PC-3 (cell line): ENCODE data around the gene ZFX. TPM values are rescaled to one million over a fixed set of nuclear protein-coding genes. Genes with fewer than 3 reads are reported as not detected.

ENCODE experiments used
- ATAC-seq: fragments of 200-7000 bp; cut with Tn5 transposase; 2 replicates; pipeline ENCODE4 v1.9.1; 2020; ENCODE audit warnings: mild to moderate bottlenecking, moderate library complexity
- BruUV-seq: library from RNA; stranded (reverse); fragments of 400-500 nt; replicated peaks from 2 replicates; lab custom pipeline; 2021; lab: Mats Ljungman, UMichigan
- CTCF ChIA-PET: fragments of 300-600 bp; sonication (Branson Sonifier 250); formaldehyde crosslinking; loops from one replicate; lab custom pipeline; 2022; ENCODE audit warnings: antibody characterized with exemption; lab: Charles Lee
- POLR2A ChIA-PET: fragments of 300-600 bp; sonication (Branson Sonifier 250); formaldehyde crosslinking; loops from one replicate; lab custom pipeline; 2022; ENCODE audit warnings: antibody characterized with exemption; ENCODE audit not compliant: unreplicated experiment; lab: Charles Lee
- DNase-seq: peaks from one replicate; pipeline ENCODE4 v3.0.0-alpha.2; 2015
- H2AFZ ChIP-seq: fragments of 300-600 bp; sonication (generic); 2 replicates; pipeline ENCODE4 v1.6.0; 2016; ENCODE audit warnings: antibody characterized with exemption, low read length
- H3F3A ChIP-seq: fragments of 300-600 bp; sonication (generic); one replicate; pipeline ENCODE4 v1.6.0; 2017; ENCODE audit warnings: antibody characterized with exemption, low read length, control low read depth, mild to moderate bottlenecking; ENCODE audit not compliant: unreplicated experiment
- H3K27ac ChIP-seq: fragments of 300-600 bp; sonication (generic); 2 replicates; pipeline ENCODE4 v1.5.1; 2016; ENCODE audit warnings: mild to moderate bottlenecking, low read length
- H3K27me3 ChIP-seq: fragments of 300-600 bp; sonication (generic); 2 replicates; pipeline ENCODE4 v1.6.1; 2016; ENCODE audit warnings: low read length, mixed read lengths
- H3K36me3 ChIP-seq: fragments of 300-600 bp; sonication (generic); 2 replicates; pipeline ENCODE4 v1.6.1; 2016; ENCODE audit warnings: low read depth, mixed run types, low read length, mixed read lengths
- H3K4me1 ChIP-seq: fragments of 300-600 bp; sonication (generic); 2 replicates; pipeline ENCODE4 v1.5.1; 2016; ENCODE audit warnings: low read length; ENCODE audit not compliant: insufficient read depth
- H3K4me2 ChIP-seq: fragments of 300-600 bp; sonication (generic); 2 replicates; pipeline ENCODE4 v1.6.0; 2016; ENCODE audit warnings: low read length
- H3K4me3 ChIP-seq: fragments of 300-600 bp; sonication (generic); 2 replicates; pipeline ENCODE4 v1.5.1; 2016; ENCODE audit warnings: mild to moderate bottlenecking, low read length, mixed read lengths
- H3K79me2 ChIP-seq: fragments of 300-600 bp; sonication (generic); 2 replicates; pipeline ENCODE4 v1.6.1; 2017; ENCODE audit warnings: low read length, mixed read lengths
- H3K9ac ChIP-seq: fragments of 300-600 bp; sonication (generic); 2 replicates; pipeline ENCODE4 v1.6.0; 2016; ENCODE audit warnings: mild to moderate bottlenecking, low read length
- H3K9me2 ChIP-seq: fragments of 300-600 bp; sonication (generic); replicated peaks from 2 replicates; pipeline ENCODE4 v1.6.1; 2016; ENCODE audit warnings: mixed run types, low read length, mixed read lengths
- H3K9me3 ChIP-seq: fragments of 300-600 bp; sonication (generic); 2 replicates; pipeline ENCODE4 v1.6.1; 2016; ENCODE audit warnings: low read length, mixed read lengths
- H4K20me1 ChIP-seq: fragments of 300-600 bp; sonication (generic); 2 replicates; pipeline ENCODE4 v1.6.1; 2016; ENCODE audit warnings: low read length, mixed read lengths
- EZH2 ChIP-seq: fragments of 300-600 bp; sonication (generic); IDR thresholded peaks from one replicate; pipeline ENCODE4 v1.6.1; 2017; ENCODE audit warnings: antibody characterized with exemption, mild to moderate bottlenecking, low read length; ENCODE audit not compliant: unreplicated experiment
- EZH2phosphoT487 ChIP-seq: fragments of 300-600 bp; sonication (generic); IDR thresholded peaks from 2 replicates; pipeline ENCODE4 v1.6.1; 2018; ENCODE audit warnings: mild to moderate bottlenecking, antibody characterized with exemption, low read length, borderline replicate concordance
- intact Hi-C: fragments of 100-400 bp; cut with micrococcal nuclease; formaldehyde crosslinking; loops from 2 replicates; pipeline ENCODE4 v1.9.0; 2023
- total RNA-seq: library from RNA; depleted of rRNA; stranded (reverse); fragments of >200 nt; gene quantifications from 2 replicates; pipeline ENCODE4 v1.2.3, GENCODE V29; 2014
- TF ChIP-seq, protein P1 (sequence below): fragments of 300-600 bp; sonication (generic); conservative IDR thresholded peaks from 2 replicates; pipeline ENCODE4 v1.5.1; 2017; ENCODE audit warnings: antibody characterized with exemption, low read depth, mild to moderate bottlenecking, low read length

ZFX gene
- total RNA-seq, 1 experiment from 2014 or later: 21.0 TPM

DNA sequence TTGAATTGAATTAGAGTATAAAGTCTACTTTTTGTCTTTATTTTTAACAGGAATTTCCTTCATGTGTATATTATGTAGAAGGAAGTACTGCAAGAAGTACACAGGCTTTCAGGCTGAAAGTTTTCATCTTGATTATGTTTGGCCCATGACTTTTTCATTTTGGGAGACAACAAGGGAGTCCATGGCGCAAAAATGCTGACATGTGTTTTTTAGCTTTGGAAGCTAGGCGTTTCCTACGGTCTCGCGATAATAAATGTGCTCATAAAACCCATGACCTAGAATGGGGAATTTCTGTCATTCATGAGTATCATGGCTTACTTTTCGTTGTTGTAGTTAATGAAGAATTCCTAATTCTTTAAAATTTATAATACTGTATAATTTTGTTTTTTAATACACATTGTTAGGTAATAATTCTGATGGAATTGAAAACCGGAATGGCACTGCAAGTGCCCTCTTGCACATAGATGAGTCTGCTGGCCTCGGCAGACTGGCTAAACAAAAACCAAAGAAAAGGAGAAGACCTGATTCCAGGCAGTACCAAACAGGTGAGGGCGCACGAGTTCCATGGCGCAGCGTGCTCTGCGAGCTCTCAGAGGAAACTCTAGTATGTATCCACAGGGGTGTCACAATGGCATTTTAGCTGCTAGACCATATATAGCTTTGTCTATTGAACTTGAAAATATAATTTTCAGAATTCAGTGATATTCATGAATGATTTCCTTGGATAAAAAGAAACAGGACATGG lies 59.1 kb downstream of the ZFX start:
- Histone ChIP-seq H3K9me2 (no peaks in the 10 kb centered on the region), H3K4me3 (no peak overlapping the region), H4K20me1 (peaks cover 12% of the 10 kb centered on the region), H3K9ac (no peak overlapping the region), H3K9me3 (no peaks in the 10 kb centered on the region), H3K79me2 (peaks cover 29% of the 10 kb centered on the region), H3K4me2 (no peak overlapping the region), H3K27ac (no peak overlapping the region), H3K4me1 (peaks cover 12% of the 10 kb centered on the region; the same call in 1 of the 2 replicates), H3K36me3 (peaks cover 50% of the 10 kb centered on the region), H3F3A (no peaks in the 10 kb centered on the region), H2AFZ (no peak overlapping the region), H3K27me3 (no peaks in the 10 kb centered on the region)
- DNase-seq (no peak), ATAC-seq (no peak)
- TF ChIP-seq, protein P1, sequence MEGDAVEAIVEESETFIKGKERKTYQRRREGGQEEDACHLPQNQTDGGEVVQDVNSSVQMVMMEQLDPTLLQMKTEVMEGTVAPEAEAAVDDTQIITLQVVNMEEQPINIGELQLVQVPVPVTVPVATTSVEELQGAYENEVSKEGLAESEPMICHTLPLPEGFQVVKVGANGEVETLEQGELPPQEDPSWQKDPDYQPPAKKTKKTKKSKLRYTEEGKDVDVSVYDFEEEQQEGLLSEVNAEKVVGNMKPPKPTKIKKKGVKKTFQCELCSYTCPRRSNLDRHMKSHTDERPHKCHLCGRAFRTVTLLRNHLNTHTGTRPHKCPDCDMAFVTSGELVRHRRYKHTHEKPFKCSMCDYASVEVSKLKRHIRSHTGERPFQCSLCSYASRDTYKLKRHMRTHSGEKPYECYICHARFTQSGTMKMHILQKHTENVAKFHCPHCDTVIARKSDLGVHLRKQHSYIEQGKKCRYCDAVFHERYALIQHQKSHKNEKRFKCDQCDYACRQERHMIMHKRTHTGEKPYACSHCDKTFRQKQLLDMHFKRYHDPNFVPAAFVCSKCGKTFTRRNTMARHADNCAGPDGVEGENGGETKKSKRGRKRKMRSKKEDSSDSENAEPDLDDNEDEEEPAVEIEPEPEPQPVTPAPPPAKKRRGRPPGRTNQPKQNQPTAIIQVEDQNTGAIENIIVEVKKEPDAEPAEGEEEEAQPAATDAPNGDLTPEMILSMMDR: no peak
- no peak for TF ChIP-seq EZH2
- TF ChIP-seq EZH2phosphoT487: no peak
- POLR2A ChIA-PET: no interaction called here
- intact Hi-C loops: no loop called here
- CTCF ChIA-PET: no interaction called here
- BruUV-seq: no TSS peak

DNA sequence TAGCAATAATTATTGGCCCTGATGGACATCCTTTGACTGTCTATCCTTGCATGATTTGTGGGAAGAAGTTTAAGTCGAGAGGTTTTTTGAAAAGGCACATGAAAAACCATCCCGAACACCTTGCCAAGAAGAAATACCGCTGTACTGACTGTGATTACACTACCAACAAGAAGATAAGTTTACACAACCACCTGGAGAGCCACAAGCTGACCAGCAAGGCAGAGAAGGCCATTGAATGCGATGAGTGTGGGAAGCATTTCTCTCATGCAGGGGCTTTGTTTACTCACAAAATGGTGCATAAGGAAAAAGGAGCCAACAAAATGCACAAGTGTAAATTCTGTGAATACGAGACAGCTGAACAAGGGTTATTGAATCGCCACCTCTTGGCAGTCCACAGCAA lies 60.7 kb downstream of the ZFX start:
- Histone ChIP-seq H3K4me3 (no peak overlapping the region), H4K20me1 (0 out of 2 replicates have a peak, but pooled peaks cover 2% of the 10 kb centered on the region), H3K36me3 (peaks cover 48% of the 10 kb centered on the region), H2AFZ (no peak overlapping the region), H3K79me2 (peaks cover 14% of the 10 kb centered on the region), H3K9me2 (no peaks in the 10 kb centered on the region), H3K27me3 (no peaks in the 10 kb centered on the region), H3F3A (no peaks in the 10 kb centered on the region), H3K27ac (no peak overlapping the region), H3K4me1 (peaks cover 6% of the 10 kb centered on the region; the same call in 1 of the 2 replicates), H3K4me2 (no peak overlapping the region), H3K9ac (no peak overlapping the region), H3K9me3 (no peaks in the 10 kb centered on the region)
- ATAC-seq: no peak
- TF ChIP-seq, protein P1: no peak
- TF ChIP-seq EZH2 (no peak), EZH2phosphoT487 (no peak)
- CTCF ChIA-PET: no interaction called here
- POLR2A ChIA-PET: no interaction called here
- DNase-seq: no peak
- intact Hi-C loops: loop anchor here (10.0 kb wide), 1 partner anchor 45 kb away; no protein-coding TSS in a partner anchor
- BruUV-seq: no TSS peak

GRCh38 chrX:24214568-24214967 lies 65.0 kb downstream of the ZFX start:
- no TSS peak for BruUV-seq
- H3K27ac ChIP-seq: no peak overlapping the region
- no peak overlapping the region for H3K4me2 ChIP-seq
- H3F3A ChIP-seq: no peaks in the 10 kb centered on the region
- no peak overlapping the region for H3K4me3 ChIP-seq
- intact Hi-C loops: loop anchor here (10.0 kb wide), 1 partner anchor 50 kb away; no protein-coding TSS in a partner anchor
- H3K79me2 ChIP-seq: no peaks in the 10 kb centered on the region
- no peaks in the 10 kb centered on the region for H4K20me1 ChIP-seq
- no peak for ATAC-seq
- no peaks in the 10 kb centered on the region for H3K9me2 ChIP-seq
- H3K27me3 ChIP-seq: no peaks in the 10 kb centered on the region
- H3K36me3 ChIP-seq: peaks cover 33% of the 10 kb centered on the region
- ChIA-PET POLR2A (no interaction called here), CTCF (no interaction called here)
- no peak overlapping the region for H2AFZ ChIP-seq
- no peak for DNase-seq
- no peaks in the 10 kb centered on the region for H3K4me1 ChIP-seq
- TF ChIP-seq EZH2phosphoT487: no peak
- TF ChIP-seq EZH2: no peak
- TF ChIP-seq, protein P1: no peak
- no peak overlapping the region for H3K9ac ChIP-seq
- no peaks in the 10 kb centered on the region for H3K9me3 ChIP-seq
